Measurements from ENCODE around the gene PHETA1. TPM values are rescaled to one million over a fixed set of nuclear protein-coding genes. Genes with fewer than 3 reads are reported as not detected.
A peak's percentile ranks its signal among the peaks of the same experiment; 100 is the strongest.

The PHETA1 gene
- total and polyA plus RNA-seq, 2 of the 13 experiments (the other 11 are each of a cell fraction or from before 2014, with no cell fraction given) = 11.3 to 20.8 TPM

DNA sequence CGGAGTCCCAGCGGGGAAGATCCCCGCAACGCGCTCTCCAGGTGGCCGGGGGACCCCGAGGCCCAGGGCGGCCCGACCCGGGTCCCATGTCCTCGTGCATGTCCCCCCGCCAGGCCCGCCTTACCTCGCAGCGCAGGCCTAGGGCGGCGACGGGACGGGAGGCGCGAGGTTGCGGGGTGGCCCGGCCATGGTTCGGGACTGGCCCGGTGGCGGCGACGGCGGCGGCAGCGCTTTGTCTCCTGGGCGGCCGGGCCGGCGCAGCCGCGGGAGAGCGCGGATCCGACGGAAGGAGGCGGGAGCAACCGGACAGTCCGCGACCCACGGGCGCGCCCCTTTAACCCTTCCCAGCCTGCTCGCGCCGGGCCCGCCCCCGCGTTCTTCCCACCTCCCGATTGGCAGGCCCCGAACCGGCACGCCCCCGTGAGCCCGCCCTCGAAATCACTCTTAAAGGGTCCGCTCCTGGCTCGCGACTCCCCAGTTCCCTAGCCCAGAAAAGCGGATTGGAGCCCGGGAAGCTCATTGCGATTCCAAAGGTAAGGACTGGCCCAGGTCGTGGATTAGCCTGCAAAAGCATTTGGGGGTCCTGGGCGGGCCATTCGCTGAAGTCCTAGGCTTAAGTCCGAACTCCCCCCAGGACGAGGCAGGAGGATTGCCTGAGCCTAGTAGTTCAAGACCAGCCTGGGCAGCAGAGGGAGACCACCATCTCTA is at the start of gene PHETA1 (continued):
- TF ChIP-seq, protein P1, sequence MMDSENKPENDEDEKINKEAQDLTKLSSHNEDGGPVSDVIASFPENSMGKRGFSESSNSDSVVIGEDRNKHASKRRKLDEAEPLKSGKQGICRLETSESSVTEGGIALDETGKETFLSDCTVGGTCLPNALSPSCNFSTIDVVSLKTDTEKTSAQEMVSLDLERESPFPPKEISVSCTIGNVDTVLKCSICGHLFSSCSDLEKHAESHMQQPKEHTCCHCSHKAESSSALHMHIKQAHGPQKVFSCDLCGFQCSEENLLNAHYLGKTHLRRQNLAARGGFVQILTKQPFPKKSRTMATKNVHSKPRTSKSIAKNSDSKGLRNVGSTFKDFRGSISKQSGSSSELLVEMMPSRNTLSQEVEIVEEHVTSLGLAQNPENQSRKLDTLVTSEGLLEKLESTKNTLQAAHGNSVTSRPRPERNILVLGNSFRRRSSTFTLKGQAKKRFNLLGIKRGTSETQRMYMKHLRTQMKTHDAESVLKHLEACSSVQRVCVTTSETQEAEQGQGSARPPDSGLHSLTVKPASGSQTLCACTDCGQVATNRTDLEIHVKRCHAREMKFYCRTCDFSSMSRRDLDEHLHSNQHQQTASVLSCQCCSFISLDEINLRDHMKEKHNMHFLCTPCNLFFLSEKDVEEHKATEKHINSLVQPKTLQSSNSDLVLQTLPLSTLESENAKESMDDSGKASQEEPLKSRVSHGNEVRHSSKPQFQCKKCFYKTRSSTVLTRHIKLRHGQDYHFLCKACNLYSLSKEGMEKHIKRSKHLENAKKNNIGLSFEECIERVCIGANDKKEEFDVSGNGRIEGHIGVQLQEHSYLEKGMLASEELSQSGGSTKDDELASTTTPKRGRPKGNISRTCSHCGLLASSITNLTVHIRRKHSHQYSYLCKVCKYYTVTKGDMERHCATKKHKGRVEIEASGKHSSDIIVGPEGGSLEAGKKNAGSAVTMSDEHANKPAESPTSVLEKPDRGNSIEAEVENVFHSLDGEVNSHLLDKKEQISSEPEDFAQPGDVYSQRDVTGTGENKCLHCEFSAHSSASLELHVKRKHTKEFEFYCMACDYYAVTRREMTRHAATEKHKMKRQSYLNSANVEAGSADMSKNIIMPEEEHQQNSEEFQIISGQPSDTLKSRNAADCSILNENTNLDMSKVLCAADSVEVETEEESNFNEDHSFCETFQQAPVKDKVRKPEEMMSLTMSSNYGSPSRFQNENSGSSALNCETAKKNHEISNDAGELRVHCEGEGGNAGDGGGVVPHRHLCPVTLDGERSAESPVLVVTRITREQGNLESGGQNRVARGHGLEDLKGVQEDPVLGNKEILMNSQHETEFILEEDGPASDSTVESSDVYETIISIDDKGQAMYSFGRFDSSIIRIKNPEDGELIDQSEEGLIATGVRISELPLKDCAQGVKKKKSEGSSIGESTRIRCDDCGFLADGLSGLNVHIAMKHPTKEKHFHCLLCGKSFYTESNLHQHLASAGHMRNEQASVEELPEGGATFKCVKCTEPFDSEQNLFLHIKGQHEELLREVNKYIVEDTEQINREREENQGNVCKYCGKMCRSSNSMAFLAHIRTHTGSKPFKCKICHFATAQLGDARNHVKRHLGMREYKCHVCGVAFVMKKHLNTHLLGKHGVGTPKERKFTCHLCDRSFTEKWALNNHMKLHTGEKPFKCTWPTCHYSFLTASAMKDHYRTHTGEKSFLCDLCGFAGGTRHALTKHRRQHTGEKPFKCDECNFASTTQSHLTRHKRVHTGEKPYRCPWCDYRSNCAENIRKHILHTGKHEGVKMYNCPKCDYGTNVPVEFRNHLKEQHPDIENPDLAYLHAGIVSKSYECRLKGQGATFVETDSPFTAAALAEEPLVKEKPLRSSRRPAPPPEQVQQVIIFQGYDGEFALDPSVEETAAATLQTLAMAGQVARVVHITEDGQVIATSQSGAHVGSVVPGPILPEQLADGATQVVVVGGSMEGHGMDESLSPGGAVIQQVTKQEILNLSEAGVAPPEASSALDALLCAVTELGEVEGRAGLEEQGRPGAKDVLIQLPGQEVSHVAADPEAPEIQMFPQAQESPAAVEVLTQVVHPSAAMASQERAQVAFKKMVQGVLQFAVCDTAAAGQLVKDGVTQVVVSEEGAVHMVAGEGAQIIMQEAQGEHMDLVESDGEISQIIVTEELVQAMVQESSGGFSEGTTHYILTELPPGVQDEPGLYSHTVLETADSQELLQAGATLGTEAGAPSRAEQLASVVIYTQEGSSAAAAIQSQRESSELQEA (CRISPR knock-in tag; IDR thresholded peaks at IDR 0.05; ENCODE audit: not compliant biosample characterization) = no peak
- TF ChIP-seq SUZ12 (IDR thresholded peaks at IDR 0.05; ENCODE audit: low read depth, low read length) = no peak
- no peak for TF ChIP-seq ATF7 (IDR thresholded peaks at IDR 0.05)
- TF ChIP-seq ATF7 (CRISPR knock-in tag; IDR thresholded peaks at IDR 0.05) = no peak
- TF ChIP-seq ARID2 (CRISPR knock-in tag; IDR thresholded peaks at IDR 0.05; ENCODE audit: borderline replicate concordance) = 0 out of 2 replicates have a peak, but pooled peaks have one; percentile 65
- TF ChIP-seq ZNF644 (CRISPR knock-in tag; IDR thresholded peaks at IDR 0.05; ENCODE audit: low read depth) = no peak
- no peak for TF ChIP-seq MBNL3 (CRISPR knock-in tag; conservative IDR thresholded peaks at IDR 0.05)
- peak; percentile 16; the same call in 1 of the 2 replicates for TF ChIP-seq HDAC2 (CRISPR knock-in tag; IDR thresholded peaks at IDR 0.05)
- TF ChIP-seq TOE1 (CRISPR knock-in tag; IDR thresholded peaks at IDR 0.05) = no peak
- TF ChIP-seq HHEX (CRISPR knock-in tag; IDR thresholded peaks at IDR 0.05) = no peak
- no peak for TF ChIP-seq NR2F1 (CRISPR knock-in tag; IDR thresholded peaks at IDR 0.05)
- TF ChIP-seq HCFC1 (IDR thresholded peaks at IDR 0.05; ENCODE audit: low read depth, low read length) = no peak
- TF ChIP-seq NCOA5 (CRISPR knock-in tag; IDR thresholded peaks at IDR 0.05) = no peak
- TF ChIP-seq, protein P2, sequence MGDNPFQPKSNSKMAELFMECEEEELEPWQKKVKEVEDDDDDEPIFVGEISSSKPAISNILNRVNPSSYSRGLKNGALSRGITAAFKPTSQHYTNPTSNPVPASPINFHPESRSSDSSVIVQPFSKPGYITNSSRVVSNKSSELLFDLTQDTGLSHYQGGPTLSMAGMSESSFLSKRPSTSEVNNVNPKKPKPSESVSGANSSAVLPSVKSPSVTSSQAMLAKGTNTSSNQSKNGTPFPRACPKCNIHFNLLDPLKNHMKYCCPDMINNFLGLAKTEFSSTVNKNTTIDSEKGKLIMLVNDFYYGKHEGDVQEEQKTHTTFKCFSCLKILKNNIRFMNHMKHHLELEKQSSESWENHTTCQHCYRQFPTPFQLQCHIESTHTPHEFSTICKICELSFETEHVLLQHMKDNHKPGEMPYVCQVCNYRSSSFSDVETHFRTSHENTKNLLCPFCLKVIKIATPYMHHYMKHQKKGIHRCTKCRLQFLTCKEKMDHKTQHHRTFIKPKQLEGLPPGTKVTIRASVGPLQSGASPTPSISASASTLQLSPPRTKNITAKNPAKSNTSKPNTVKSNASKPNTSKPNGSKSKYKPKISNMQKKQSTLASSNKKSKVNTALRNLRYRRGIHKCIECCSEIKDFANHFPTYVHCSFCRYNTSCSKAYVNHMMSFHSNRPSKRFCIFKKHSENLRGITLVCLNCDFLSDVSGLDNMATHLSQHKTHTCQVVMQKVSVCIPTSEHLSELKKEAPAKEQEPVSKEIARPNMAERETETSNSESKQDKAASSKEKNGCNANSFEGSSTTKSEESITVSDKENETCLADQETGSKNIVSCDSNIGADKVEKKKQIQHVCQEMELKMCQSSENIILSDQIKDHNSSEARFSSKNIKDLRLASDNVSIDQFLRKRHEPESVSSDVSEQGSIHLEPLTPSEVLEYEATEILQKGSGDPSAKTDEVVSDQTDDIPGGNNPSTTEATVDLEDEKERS (CRISPR knock-in tag; IDR thresholded peaks at IDR 0.05) = no peak
- TF ChIP-seq, protein P3, sequence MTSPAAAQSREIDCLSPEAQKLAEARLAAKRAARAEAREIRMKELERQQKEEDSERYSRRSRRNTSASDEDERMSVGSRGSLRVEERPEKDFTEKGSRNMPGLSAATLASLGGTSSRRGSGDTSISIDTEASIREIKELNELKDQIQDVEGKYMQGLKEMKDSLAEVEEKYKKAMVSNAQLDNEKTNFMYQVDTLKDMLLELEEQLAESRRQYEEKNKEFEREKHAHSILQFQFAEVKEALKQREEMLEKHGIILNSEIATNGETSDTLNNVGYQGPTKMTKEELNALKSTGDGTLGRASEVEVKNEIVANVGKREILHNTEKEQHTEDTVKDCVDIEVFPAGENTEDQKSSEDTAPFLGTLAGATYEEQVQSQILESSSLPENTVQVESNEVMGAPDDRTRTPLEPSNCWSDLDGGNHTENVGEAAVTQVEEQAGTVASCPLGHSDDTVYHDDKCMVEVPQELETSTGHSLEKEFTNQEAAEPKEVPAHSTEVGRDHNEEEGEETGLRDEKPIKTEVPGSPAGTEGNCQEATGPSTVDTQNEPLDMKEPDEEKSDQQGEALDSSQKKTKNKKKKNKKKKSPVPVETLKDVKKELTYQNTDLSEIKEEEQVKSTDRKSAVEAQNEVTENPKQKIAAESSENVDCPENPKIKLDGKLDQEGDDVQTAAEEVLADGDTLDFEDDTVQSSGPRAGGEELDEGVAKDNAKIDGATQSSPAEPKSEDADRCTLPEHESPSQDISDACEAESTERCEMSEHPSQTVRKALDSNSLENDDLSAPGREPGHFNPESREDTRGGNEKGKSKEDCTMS (CRISPR knock-in tag; conservative IDR thresholded peaks at IDR 0.05) = no peak
